ENCODE data around the gene SP7.

GRCh38 chr12:53344487-53344823 lies 8.3 kb upstream of the SP7 start:
- no peak for TF ChIP-seq SP1 (CRISPR knock-in tag; IDR thresholded peaks at IDR 0.05)
- TF ChIP-seq, protein P1, sequence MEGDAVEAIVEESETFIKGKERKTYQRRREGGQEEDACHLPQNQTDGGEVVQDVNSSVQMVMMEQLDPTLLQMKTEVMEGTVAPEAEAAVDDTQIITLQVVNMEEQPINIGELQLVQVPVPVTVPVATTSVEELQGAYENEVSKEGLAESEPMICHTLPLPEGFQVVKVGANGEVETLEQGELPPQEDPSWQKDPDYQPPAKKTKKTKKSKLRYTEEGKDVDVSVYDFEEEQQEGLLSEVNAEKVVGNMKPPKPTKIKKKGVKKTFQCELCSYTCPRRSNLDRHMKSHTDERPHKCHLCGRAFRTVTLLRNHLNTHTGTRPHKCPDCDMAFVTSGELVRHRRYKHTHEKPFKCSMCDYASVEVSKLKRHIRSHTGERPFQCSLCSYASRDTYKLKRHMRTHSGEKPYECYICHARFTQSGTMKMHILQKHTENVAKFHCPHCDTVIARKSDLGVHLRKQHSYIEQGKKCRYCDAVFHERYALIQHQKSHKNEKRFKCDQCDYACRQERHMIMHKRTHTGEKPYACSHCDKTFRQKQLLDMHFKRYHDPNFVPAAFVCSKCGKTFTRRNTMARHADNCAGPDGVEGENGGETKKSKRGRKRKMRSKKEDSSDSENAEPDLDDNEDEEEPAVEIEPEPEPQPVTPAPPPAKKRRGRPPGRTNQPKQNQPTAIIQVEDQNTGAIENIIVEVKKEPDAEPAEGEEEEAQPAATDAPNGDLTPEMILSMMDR (IDR thresholded peaks at IDR 0.05 in 2 of 3, conservative IDR thresholded peaks at IDR 0.05 in 1 of 3; ENCODE audit: insufficient read depth in 2 of 3, low read depth in 1 of 3, low read length in 3 of 3): no peak
- no peak for TF ChIP-seq EZH2 (IDR thresholded peaks at IDR 0.05; ENCODE audit: borderline replicate concordance, low read depth, low read length)
- TF ChIP-seq SRF (CRISPR knock-in tag; IDR thresholded peaks at IDR 0.05): no peak
- no peak for TF ChIP-seq SMAD1 (IDR thresholded peaks at IDR 0.05; ENCODE audit: low read depth, low read length, partially characterized antibody)
- TF ChIP-seq ZNF134 (CRISPR knock-in tag; conservative IDR thresholded peaks at IDR 0.05): no peak
- TF ChIP-seq TAF1 (IDR thresholded peaks at IDR 0.05; ENCODE audit: control insufficient read depth, extremely low read depth, insufficient read depth, low read length, severe bottlenecking): no peak
- TF ChIP-seq BRF2 (IDR thresholded peaks at IDR 0.05; ENCODE audit: borderline replicate concordance, insufficient read depth, insufficient read length): no peak
- TF ChIP-seq HNRNPH1 (optimal IDR thresholded peaks at IDR 0.05; ENCODE audit: low read depth, low read length): no peak
- no peak for TF ChIP-seq GATAD2B (IDR thresholded peaks at IDR 0.05; ENCODE audit: borderline replicate concordance)

Data from K562 (cell line).